Measurements from ENCODE around the gene LPAR6. TPM values are rescaled to one million over a fixed set of nuclear protein-coding genes. Genes with fewer than 3 reads are reported as not detected.
"Not testable (repeated sequence)": the region's sequence is repeated elsewhere in the genome, so short reads cannot be mapped to it uniquely, and the experiment has no call there.

The LPAR6 gene, protein sequence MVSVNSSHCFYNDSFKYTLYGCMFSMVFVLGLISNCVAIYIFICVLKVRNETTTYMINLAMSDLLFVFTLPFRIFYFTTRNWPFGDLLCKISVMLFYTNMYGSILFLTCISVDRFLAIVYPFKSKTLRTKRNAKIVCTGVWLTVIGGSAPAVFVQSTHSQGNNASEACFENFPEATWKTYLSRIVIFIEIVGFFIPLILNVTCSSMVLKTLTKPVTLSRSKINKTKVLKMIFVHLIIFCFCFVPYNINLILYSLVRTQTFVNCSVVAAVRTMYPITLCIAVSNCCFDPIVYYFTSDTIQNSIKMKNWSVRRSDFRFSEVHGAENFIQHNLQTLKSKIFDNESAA
- 10 to 100 TPM; 24.8 to 46.6 TPM for total RNA-seq

DNA sequence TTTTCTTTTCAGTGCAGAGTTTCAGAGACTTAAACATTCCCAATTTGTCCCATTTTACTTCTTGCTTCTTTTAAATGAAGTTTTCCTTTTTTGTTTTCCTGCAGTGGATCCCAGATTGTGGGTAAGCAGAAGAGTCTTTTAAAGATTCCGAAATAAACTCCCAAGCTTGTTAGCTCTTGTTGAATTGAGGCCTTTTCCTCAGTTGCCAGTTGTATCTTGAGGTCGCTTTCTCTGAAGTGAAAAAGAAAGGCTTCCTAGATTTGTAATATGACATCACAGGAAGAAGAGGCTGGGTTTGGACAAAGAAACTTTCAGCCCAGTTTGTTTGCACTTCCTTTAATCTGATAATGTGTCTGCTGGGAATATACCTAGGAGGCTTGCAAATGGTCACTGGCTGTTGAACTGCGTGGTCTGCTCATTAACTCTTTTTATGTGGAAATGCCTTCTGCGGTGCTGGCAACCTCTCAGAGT lies at the start of gene LPAR6:
Gene LPAR6 (minus strand): TSS at position 233 of the 471 bp plus-strand sequence. CDS start 690 bp downstream, outside the sequence.
- Histone ChIP-seq H3K9me3 (no peaks in the 10 kb centered on the region), H3K4me1 (ENCODE audit: control insufficient read depth in 1 of 2, low read depth in 2 of 2) (peaks cover 12 to 17% of the 10 kb centered on the region in 2 donors), H3K4me3 (peak within 1 kb of the TSS; percentile 71), H3K27ac (peak within 1 kb of the TSS; percentile 72 to 76), H3K36me3 (no peaks in the 10 kb centered on the region), H3K27me3 (replicated peaks; ENCODE audit: insufficient read depth) (no peaks in the 10 kb centered on the region)
- DNase-seq (ENCODE audit: low spot score) (no peak), ATAC-seq (ENCODE audit: insufficient number of reproducible peaks, low FRiP score, low read depth) (peak; percentile 60)
- no peak for TF ChIP-seq CTCF (IDR thresholded peaks at IDR 0.05)

GRCh38 chr13:48457578-48458242 lies 44.8 kb upstream of the LPAR6 start:
- no peak for TF ChIP-seq CTCF (IDR thresholded peaks at IDR 0.05)
- Histone ChIP-seq H3K27me3 (replicated peaks; ENCODE audit: insufficient read depth) (no peaks in the 10 kb centered on the region), H3K36me3 (peaks cover 13% of the 10 kb centered on the region), H3K9me3 (no peaks in the 10 kb centered on the region), H3K27ac (no peak overlapping the region), H3K4me3 (no peak overlapping the region), H3K4me1 (ENCODE audit: control insufficient read depth in 1 of 2, low read depth in 2 of 2) (no peaks in the 10 kb centered on the region)
- DNase-seq (ENCODE audit: low spot score) (no peak), ATAC-seq (ENCODE audit: insufficient number of reproducible peaks, low FRiP score, low read depth) (no peak)

DNA sequence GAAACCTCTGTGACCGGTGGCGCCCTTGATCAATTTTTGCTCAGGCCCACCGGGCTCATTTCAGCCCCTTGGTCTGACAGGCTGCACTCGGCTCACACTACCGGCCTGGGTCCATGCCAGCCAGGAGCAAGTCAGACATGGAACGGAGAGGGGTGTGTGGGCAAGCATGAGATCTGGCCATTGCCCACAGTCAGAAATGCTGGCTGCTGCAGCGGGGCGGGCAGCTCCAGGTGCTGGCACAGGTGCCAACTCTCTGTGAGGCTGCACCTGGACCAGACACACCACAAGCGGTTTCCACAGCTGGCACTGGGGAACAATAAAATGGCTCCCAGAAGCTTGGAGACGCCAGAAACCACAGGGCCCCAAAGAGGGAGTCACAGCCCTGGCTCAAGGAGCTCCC lies 43.6 kb upstream of the LPAR6 start:
- DNase-seq (ENCODE audit: low spot score) = no peak
- ATAC-seq (ENCODE audit: insufficient number of reproducible peaks, low FRiP score, low read depth) = no peak
- peaks cover 13% of the 10 kb centered on the region for H3K36me3 ChIP-seq
- H3K4me1 ChIP-seq (ENCODE audit: control insufficient read depth in 1 of 2, low read depth in 2 of 2) = no peaks in the 10 kb centered on the region
- H3K9me3 ChIP-seq = no peaks in the 10 kb centered on the region
- no peak overlapping the region for H3K4me3 ChIP-seq
- no peak for TF ChIP-seq CTCF (IDR thresholded peaks at IDR 0.05)
- H3K27ac ChIP-seq = no peak overlapping the region
- no peaks in the 10 kb centered on the region for H3K27me3 ChIP-seq (replicated peaks; ENCODE audit: insufficient read depth)

DNA sequence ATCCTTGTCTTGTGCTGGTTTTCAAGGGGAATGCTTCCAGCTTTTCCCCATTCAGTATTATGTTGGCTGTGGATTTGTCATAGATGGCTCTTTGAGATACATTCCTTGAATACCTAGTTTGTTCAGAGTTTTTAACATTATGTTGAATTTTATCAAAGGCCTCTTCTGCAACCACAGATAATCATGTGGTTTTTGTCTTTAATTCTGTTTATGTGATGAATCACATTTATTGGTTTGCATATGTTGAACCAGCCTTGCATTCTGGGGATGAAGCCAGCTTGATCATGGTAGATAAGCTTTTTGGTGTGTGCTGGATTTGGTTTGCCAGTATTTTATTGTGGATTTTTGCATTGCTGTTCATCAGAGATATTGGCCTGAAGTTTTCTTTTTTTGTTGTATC lies 38.3 kb upstream of the LPAR6 start:
- not testable (repeated sequence) for H3K27me3 ChIP-seq (replicated peaks; ENCODE audit: insufficient read depth); H3K27ac ChIP-seq; H3K9me3 ChIP-seq; DNase-seq (ENCODE audit: low spot score); H3K36me3 ChIP-seq; ATAC-seq (ENCODE audit: insufficient number of reproducible peaks, low FRiP score, low read depth); H3K4me3 ChIP-seq
- peaks cover 25 to 26% of the 10 kb centered on the region in 2 donors for H3K4me1 ChIP-seq (ENCODE audit: control insufficient read depth in 1 of 2, low read depth in 2 of 2)

DNA sequence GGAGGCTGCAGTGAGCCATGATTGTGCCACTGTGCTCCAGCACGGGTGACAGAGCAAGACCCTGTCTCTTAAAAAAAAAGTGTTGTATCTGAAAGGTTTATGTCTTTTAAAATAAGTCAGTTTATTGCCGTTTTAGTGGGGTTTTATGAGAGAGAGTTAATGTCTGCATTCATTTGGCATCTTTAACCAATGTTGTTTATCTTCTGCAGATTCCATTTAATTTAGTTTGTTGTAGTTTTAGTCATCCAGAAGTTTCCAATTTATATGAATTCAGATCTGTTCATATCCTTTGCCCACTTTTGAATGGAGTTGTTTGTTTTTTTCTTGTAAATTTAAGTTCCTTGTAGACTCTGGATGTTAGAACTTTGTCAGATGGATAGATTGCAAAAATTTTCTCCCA lies 36.7 kb upstream of the LPAR6 start:
- DNase-seq (ENCODE audit: low spot score) (no peak), ATAC-seq (ENCODE audit: insufficient number of reproducible peaks, low FRiP score, low read depth) (no peak)
- Histone ChIP-seq H3K36me3 (no peaks in the 10 kb centered on the region), H3K4me3 (no peak overlapping the region), H3K4me1 (ENCODE audit: control insufficient read depth in 1 of 2, low read depth in 2 of 2) (peaks cover 27 to 36% of the 10 kb centered on the region in 2 donors), H3K27ac (peak overlapping the region in 1 of 2 donors; percentile 70), H3K9me3 (peaks cover 6% of the 10 kb centered on the region), H3K27me3 (replicated peaks; ENCODE audit: insufficient read depth) (no peaks in the 10 kb centered on the region)
- TF ChIP-seq CTCF (IDR thresholded peaks at IDR 0.05) = no peak

Data from thoracic aorta (tissue), 2 donors.